Keratinocyte (primary cell): ENCODE measurements around the gene KRT1. TPM values are rescaled to one million over a fixed set of nuclear protein-coding genes. Genes with fewer than 3 reads are reported as not detected.

Source experiments
- DNase-seq: peaks from one replicate; pipeline ENCODE4 v3.0.0-alpha.2; 2011; ENCODE audit warnings: low read depth, missing footprints, low spot score
- FAIRE-seq: peaks from 2 replicates; lab custom pipeline; 2011; peaks lifted over from hg19 to GRCh38; lab: Jason Lieb, UNC
- H2AFZ ChIP-seq: 2 replicates; pipeline ENCODE4 v1.6.0; 2012; ENCODE audit warnings: low read length, control low read depth, inconsistent platforms; ENCODE audit not compliant: control insufficient read depth
- H3K27ac ChIP-seq: 2 replicates; pipeline ENCODE4 v1.5.1; 2011; ENCODE audit warnings: low read length; ENCODE audit not compliant: control insufficient read depth, insufficient read depth
- H3K27me3 ChIP-seq: 3 replicates; pipeline ENCODE4 v1.6.0; 2011; ENCODE audit warnings: low read length; ENCODE audit not compliant: control insufficient read depth, insufficient read depth; ENCODE audit errors: extremely low read depth
- H3K36me3 ChIP-seq, 2 experiments: 2 replicates in 1 of 2; 3 replicates in 1 of 2; pipeline ENCODE4 v1.5.1; 2011; ENCODE audit warnings: low read length in 2 of 2, mild to moderate bottlenecking in 1 of 2; ENCODE audit not compliant: control insufficient read depth in 2 of 2, insufficient read depth in 2 of 2; ENCODE audit errors: extremely low read depth in 1 of 2
- H3K4me1 ChIP-seq: 3 replicates; pipeline ENCODE4 v1.5.1; 2011; ENCODE audit warnings: low read length; ENCODE audit not compliant: control insufficient read depth, insufficient read depth; ENCODE audit errors: extremely low read depth
- H3K4me2 ChIP-seq: 3 replicates; pipeline ENCODE4 v1.6.0; 2011; ENCODE audit warnings: low read depth, low read length; ENCODE audit not compliant: control insufficient read depth, insufficient read depth; ENCODE audit errors: extremely low read depth
- H3K4me3 ChIP-seq, 3 experiments: fragments of 200-600 bp in 1 of 3; sonication (generic) in 1 of 3; 2 replicates in 2 of 3; 3 replicates in 1 of 3; pipeline ENCODE4 v1.5.1; 2011 to 2016; ENCODE audit warnings: low read length in 3 of 3, mild to moderate bottlenecking in 3 of 3, control low read depth in 2 of 3, inconsistent platforms in 1 of 3, low read depth in 1 of 3, mixed read lengths in 1 of 3, mixed run types in 1 of 3, moderate library complexity in 1 of 3; ENCODE audit not compliant: control insufficient read depth in 2 of 3, insufficient read depth in 2 of 3; ENCODE audit errors: extremely low read depth in 1 of 3
- H3K79me2 ChIP-seq: 2 replicates; pipeline ENCODE4 v1.6.0; 2012; ENCODE audit warnings: low read length; ENCODE audit not compliant: control insufficient read depth, insufficient read depth
- H3K9ac ChIP-seq: 3 replicates; pipeline ENCODE4 v1.6.0; 2011; ENCODE audit warnings: low read length; ENCODE audit not compliant: control insufficient read depth, insufficient read depth; ENCODE audit errors: extremely low read depth
- H3K9me1 ChIP-seq: 3 replicates; pipeline ENCODE4 v1.6.0; 2011; ENCODE audit warnings: low read length; ENCODE audit not compliant: control insufficient read depth, insufficient read depth; ENCODE audit errors: extremely low read depth
- H3K9me3 ChIP-seq: 2 replicates; pipeline ENCODE4 v1.5.1; 2012; ENCODE audit warnings: low read depth, low read length; ENCODE audit not compliant: control insufficient read depth
- H4K20me1 ChIP-seq: 3 replicates; pipeline ENCODE4 v1.6.0; 2011; ENCODE audit warnings: low read length; ENCODE audit not compliant: control insufficient read depth, insufficient read depth; ENCODE audit errors: extremely low read depth
- EZH2 ChIP-seq: IDR thresholded peaks from one replicate; pipeline ENCODE4 v1.6.1; 2012; ENCODE audit warnings: inconsistent platforms, mild to moderate bottlenecking, low read length, moderate library complexity
- dilution Hi-C: fragments of 300-500 bp; cut with MboI; formaldehyde crosslinking; loops from one replicate; pipeline ENCODE4 v1.7.0; 2020; ENCODE audit warnings: low sequenced_read_pairs; ENCODE audit not compliant: extremely low pct_ligation_motif_present
- polyA plus RNA-seq, 5 experiments: library from polyadenylated mRNA; depleted of rRNA in 3 of 5; stranded (reverse) in 3 of 5; stranded (forward) in 1 of 5; unstranded in 1 of 5; fragments of >200 nt; gene quantifications; 1 replicate in 1 of 5; 2 replicates in 3 of 5; 3 replicates in 1 of 5; pipeline versions ENCODE4 v1.2.1 to v1.2.3, GENCODE V29; 2011 to 2012; ENCODE audit warnings: missing spikeins in 2 of 5, low read depth in 1 of 5, low replicate concordance in 1 of 5
- TF ChIP-seq, protein P1 (sequence below), 3 experiments: IDR thresholded peaks in 1 of 3; conservative IDR thresholded peaks in 1 of 3; optimal IDR thresholded peaks in 1 of 3; 2 replicates in 2 of 3; 3 replicates in 1 of 3; pipeline versions ENCODE3 to v1.5.1; 2011; ENCODE audit warnings: low read length in 3 of 3, mild to moderate bottlenecking in 3 of 3, moderate library complexity in 2 of 3, control low read depth in 1 of 3, inconsistent platforms in 1 of 3; ENCODE audit not compliant: insufficient read depth in 2 of 3; ENCODE audit errors: extremely low read depth in 1 of 3

Gene KRT1
- polyA plus RNA-seq, 1 donor (not counting 4 experiments of a cell fraction or from before 2014, with no cell fraction given): 92.2 TPM

DNA sequence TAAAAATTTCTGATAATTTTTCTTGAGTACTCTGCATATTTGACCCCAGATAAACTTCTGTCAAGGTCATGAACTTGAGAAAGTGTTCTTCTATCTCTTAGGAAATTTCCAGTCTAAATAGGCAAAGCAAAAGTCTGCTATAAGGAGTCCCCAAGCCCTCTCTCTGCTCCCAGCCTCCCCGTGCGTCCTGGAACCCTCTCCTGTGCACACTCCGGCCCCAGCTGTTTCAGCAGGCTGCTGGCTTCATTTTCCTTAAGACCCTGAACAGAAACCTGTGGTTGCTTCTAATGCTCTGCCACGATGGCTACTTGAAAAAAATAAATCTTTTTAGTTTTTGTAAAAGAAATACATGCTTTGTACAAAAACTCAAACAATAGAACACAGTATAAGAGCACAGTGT lies 42.9 kb downstream of the KRT1 start:
- Histone ChIP-seq H3K27ac (no peak overlapping the region), H2AFZ (no peak overlapping the region)
- FAIRE-seq: no peak

DNA sequence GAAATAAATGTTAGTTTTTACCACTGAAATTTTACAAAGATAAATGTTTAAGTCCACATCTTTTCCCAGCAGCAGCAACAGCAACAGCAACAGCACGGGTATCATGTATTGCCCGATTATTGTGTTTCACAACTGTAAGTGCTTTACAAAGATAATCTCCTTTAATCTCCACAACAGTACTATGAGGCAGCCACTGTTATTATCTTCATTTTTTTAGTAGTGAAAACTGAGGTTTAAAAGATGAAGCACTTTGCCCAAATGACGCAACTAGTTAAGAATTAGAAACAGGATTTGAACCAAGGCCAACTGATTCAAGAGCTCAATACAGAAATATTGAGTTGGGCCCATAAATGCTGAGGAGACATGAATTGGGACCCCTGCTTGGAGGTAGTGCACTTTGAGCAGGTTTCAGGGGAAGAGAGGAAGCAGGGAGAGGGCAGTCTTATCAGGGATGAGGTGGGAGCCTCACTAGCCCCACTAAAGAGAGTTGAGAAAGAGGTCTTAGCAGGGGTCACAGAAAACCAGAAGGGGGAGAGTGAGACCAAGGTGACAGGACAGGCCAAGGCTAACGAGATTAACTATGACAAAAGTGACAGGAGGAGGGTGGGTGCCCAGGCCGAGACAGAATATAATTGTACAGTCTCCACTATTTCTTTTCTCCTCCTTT lies 43.5 kb downstream of the KRT1 start:
- DNase-seq (no peak), FAIRE-seq (no peak)
- Histone ChIP-seq H3K9ac (no peak overlapping the region), H2AFZ (no peak overlapping the region), H3K27ac (no peak overlapping the region), H3K4me2 (no peak overlapping the region), H3K4me1 (no peaks in the 10 kb centered on the region), H3K36me3 (no peaks in the 10 kb centered on the region), H3K27me3 (peaks cover 6% of the 10 kb centered on the region), H4K20me1 (no peaks in the 10 kb centered on the region), H3K4me3 (no peak overlapping the region), H3K79me2 (no peaks in the 10 kb centered on the region), H3K9me3 (no peaks in the 10 kb centered on the region), H3K9me1 (no peaks in the 10 kb centered on the region)
- TF ChIP-seq, protein P1, sequence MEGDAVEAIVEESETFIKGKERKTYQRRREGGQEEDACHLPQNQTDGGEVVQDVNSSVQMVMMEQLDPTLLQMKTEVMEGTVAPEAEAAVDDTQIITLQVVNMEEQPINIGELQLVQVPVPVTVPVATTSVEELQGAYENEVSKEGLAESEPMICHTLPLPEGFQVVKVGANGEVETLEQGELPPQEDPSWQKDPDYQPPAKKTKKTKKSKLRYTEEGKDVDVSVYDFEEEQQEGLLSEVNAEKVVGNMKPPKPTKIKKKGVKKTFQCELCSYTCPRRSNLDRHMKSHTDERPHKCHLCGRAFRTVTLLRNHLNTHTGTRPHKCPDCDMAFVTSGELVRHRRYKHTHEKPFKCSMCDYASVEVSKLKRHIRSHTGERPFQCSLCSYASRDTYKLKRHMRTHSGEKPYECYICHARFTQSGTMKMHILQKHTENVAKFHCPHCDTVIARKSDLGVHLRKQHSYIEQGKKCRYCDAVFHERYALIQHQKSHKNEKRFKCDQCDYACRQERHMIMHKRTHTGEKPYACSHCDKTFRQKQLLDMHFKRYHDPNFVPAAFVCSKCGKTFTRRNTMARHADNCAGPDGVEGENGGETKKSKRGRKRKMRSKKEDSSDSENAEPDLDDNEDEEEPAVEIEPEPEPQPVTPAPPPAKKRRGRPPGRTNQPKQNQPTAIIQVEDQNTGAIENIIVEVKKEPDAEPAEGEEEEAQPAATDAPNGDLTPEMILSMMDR (optimal IDR thresholded peaks at IDR 0.05 in 1 of 3, IDR thresholded peaks at IDR 0.05 in 1 of 3, conservative IDR thresholded peaks at IDR 0.05 in 1 of 3; ENCODE audit: extremely low read depth in 1 of 3, insufficient read depth in 2 of 3, low read length in 3 of 3): no peak
- TF ChIP-seq EZH2: no peak
- dilution Hi-C loops: no loop called here

More for the DNA sequence above, 42.9 kb downstream of the KRT1 start:
- H3K27me3 ChIP-seq: peaks cover 4% of the 10 kb centered on the region
- no peaks in the 10 kb centered on the region for H3K79me2 ChIP-seq
- H3K4me3 ChIP-seq: no peak overlapping the region
- no peaks in the 10 kb centered on the region for H3K9me3 ChIP-seq
- H3K9ac ChIP-seq: no peak overlapping the region
- DNase-seq: no peak
- no peak overlapping the region for H3K4me2 ChIP-seq
- dilution Hi-C loops: no loop called here
- no peaks in the 10 kb centered on the region for H3K36me3 ChIP-seq
- TF ChIP-seq, protein P1 (optimal IDR thresholded peaks at IDR 0.05 in 1 of 3, IDR thresholded peaks at IDR 0.05 in 1 of 3, conservative IDR thresholded peaks at IDR 0.05 in 1 of 3; ENCODE audit: extremely low read depth in 1 of 3, insufficient read depth in 2 of 3, low read length in 3 of 3): no peak
- TF ChIP-seq EZH2: no peak
- H4K20me1 ChIP-seq: no peaks in the 10 kb centered on the region
- no peaks in the 10 kb centered on the region for H3K9me1 ChIP-seq
- H3K4me1 ChIP-seq: no peaks in the 10 kb centered on the region
